Measurements from ENCODE around the gene PDIA2. TPM values are rescaled to one million over a fixed set of nuclear protein-coding genes. Genes with fewer than 3 reads are reported as not detected.

PDIA2 gene
- total RNA-seq, 1 experiment from 2014 or later, result not detected

DNA sequence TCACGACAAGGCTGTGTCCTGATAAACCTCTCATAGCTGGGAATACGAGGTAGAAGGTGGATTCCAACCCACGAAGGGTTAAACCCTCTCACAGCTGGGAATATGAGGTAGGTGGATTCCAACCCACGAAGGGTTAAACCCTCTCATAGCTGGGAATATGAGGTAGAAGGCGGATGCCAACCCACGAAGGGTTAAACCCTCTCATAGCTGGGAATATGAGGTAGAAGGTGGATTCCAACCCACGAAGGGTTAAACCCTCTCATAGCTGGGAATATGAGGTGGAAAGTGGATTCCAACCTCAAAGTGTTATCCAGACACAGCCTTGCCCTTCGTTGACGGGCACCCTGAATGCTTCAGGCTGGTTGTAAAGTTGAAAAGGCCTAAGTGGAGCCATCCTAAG lies 38.6 kb downstream of the PDIA2 start:
- BruUV-seq (replicated peaks), result no TSS peak
- H3K36me3 Mint-ChIP-seq (ENCODE audit: insufficient read depth, unreplicated experiment), result peaks cover 37% of the 10 kb centered on the region
- peaks cover 28% of the 10 kb centered on the region for H3K4me1 Mint-ChIP-seq (ENCODE audit: low read depth, unreplicated experiment)
- CTCF ChIA-PET, result interaction anchor here (0.6 kb wide), 1 partner anchor 268 kb away, joined by 7 read pairs; the partner anchor contains the start of genes POLR3K and SNRNP25
- no peaks in the 10 kb centered on the region for H3K9me3 Mint-ChIP-seq (ENCODE audit: low read depth, unreplicated experiment)
- intact Hi-C loops (cut with micrococcal nuclease; ENCODE audit: unreplicated experiment), result no loop called here
- no peak overlapping the region for H3K27ac Mint-ChIP-seq (ENCODE audit: unreplicated experiment)
- DNase-seq, result no peak
- H3K4me3 Mint-ChIP-seq (ENCODE audit: low read depth, unreplicated experiment), result no peak overlapping the region
- no peaks in the 10 kb centered on the region for H3K27me3 Mint-ChIP-seq (ENCODE audit: unreplicated experiment)
- no peak for TF ChIP-seq CTCF (IDR thresholded peaks at IDR 0.05; ENCODE audit: unreplicated experiment)

DNA sequence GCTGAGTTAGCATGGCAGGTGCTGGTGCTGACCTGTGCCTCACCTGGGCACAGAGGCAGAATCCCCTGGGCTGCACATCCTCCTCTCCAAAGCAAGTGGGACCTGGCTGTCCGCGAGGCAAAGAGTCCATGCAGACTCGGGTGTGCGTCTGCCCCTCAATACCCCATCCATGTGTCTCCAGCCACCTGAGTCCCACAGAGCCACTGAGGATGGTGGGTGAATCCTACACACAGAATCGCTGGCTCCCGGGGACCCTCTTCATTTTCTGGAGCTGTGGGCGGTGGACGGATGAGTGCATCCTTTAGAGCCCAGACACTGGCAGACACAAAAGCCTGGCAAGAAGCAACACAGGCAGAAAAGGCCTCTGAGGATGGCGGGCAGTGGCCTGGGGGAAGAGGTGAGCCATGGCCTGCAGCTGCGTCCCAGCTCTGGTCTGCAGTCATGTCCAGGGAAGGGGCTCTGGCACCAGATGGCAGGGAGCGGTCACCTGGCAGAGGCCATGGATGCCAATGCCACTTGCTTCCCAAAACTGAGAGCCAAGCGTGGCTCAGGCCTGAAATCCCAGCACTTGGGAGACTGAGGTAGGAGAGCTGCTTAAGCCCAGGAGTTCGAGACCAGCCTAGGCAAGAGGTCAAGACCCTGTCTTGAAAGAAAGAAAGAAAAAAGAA lies 39.6 kb downstream of the PDIA2 start:
- CTCF ChIA-PET, result interaction anchor here (0.6 kb wide), 1 partner anchor 123 kb away, joined by 4 read pairs; no protein-coding TSS in a partner anchor
- H3K27ac Mint-ChIP-seq (ENCODE audit: unreplicated experiment), result no peak overlapping the region
- DNase-seq, result no peak
- H3K27me3 Mint-ChIP-seq (ENCODE audit: unreplicated experiment), result no peaks in the 10 kb centered on the region
- no peak overlapping the region for H3K4me3 Mint-ChIP-seq (ENCODE audit: low read depth, unreplicated experiment)
- H3K9me3 Mint-ChIP-seq (ENCODE audit: low read depth, unreplicated experiment), result no peaks in the 10 kb centered on the region
- TF ChIP-seq CTCF (IDR thresholded peaks at IDR 0.05; ENCODE audit: unreplicated experiment), result no peak
- peaks cover 44% of the 10 kb centered on the region for H3K36me3 Mint-ChIP-seq (ENCODE audit: insufficient read depth, unreplicated experiment)
- no TSS peak for BruUV-seq (replicated peaks)
- intact Hi-C loops (cut with micrococcal nuclease; ENCODE audit: unreplicated experiment), result no loop called here
- peaks cover 28% of the 10 kb centered on the region for H3K4me1 Mint-ChIP-seq (ENCODE audit: low read depth, unreplicated experiment)

GRCh38 chr16:324201-324450 lies 41.2 kb downstream of the PDIA2 start:
- no peak for TF ChIP-seq CTCF (IDR thresholded peaks at IDR 0.05; ENCODE audit: unreplicated experiment)
- no TSS peak for BruUV-seq (replicated peaks)
- Mint-ChIP-seq H3K36me3 (ENCODE audit: insufficient read depth, unreplicated experiment) (peaks cover 37% of the 10 kb centered on the region), H3K27me3 (ENCODE audit: unreplicated experiment) (no peaks in the 10 kb centered on the region), H3K4me3 (ENCODE audit: low read depth, unreplicated experiment) (no peak overlapping the region), H3K4me1 (ENCODE audit: low read depth, unreplicated experiment) (peaks cover 28% of the 10 kb centered on the region), H3K9me3 (ENCODE audit: low read depth, unreplicated experiment) (no peaks in the 10 kb centered on the region), H3K27ac (ENCODE audit: unreplicated experiment) (peak overlapping the region; percentile 23)
- intact Hi-C loops (cut with micrococcal nuclease; ENCODE audit: unreplicated experiment), result no loop called here
- no peak for DNase-seq
- CTCF ChIA-PET, result interaction anchor here (0.6 kb wide), 1 partner anchor 15 kb away, joined by 3 read pairs; no protein-coding TSS in a partner anchor

DNA sequence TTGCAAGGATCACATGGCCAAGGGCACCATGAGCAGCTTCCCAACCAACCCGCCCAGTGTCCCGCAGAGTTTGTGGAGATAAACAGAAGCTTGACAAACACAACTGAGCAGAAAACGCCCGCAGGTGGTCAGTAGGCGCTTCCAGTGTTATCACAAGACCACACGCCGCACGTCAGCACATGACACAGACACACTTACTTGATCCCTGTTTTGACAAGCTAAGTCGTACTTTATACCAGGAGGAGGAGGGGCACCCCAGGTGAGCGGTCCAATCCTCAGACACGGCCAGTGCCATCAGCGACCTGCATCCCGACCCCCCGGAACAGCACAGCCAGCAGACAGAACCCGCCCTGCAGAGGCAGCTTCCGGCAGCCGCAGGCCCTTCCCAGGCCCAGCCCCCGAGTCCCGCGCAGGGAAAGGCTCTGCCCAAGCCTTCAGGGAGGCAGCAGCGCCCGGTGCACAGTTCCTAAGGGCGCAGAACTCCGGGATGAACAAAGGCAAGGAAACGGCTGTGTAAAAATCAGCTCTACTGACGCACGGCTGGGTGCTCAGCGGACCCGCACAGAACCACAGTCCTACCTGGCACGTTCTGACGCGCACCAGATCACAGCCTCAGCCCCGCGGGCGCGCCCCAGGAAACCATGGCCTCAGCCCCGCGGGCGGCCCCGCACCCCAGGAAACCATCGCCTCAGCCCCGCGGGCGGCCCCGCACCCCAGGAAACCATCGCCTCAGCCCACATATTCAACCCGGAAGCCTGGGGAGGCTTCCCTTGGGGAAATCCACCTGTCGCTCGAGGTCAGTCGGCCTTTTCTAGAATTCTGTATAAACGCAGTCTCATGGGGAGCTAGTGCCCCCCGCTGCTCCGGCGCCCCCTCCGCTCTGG lies 41.7 kb downstream of the PDIA2 start:
- BruUV-seq (replicated peaks), result no TSS peak
- H3K9me3 Mint-ChIP-seq (ENCODE audit: low read depth, unreplicated experiment), result no peaks in the 10 kb centered on the region
- CTCF ChIA-PET, result interaction anchor here (0.5 to 0.6 kb wide), 2 partner anchors 15 to 91 kb away, joined by 3 to 4 read pairs; no protein-coding TSS in a partner anchor
- peaks cover 37% of the 10 kb centered on the region for H3K36me3 Mint-ChIP-seq (ENCODE audit: insufficient read depth, unreplicated experiment)
- peak overlapping the region; percentile 23 for H3K27ac Mint-ChIP-seq (ENCODE audit: unreplicated experiment)
- H3K27me3 Mint-ChIP-seq (ENCODE audit: unreplicated experiment), result no peaks in the 10 kb centered on the region
- H3K4me3 Mint-ChIP-seq (ENCODE audit: low read depth, unreplicated experiment), result no peak overlapping the region
- no peak for TF ChIP-seq CTCF (IDR thresholded peaks at IDR 0.05; ENCODE audit: unreplicated experiment)
- peaks cover 24% of the 10 kb centered on the region for H3K4me1 Mint-ChIP-seq (ENCODE audit: low read depth, unreplicated experiment)
- DNase-seq, result no peak
- intact Hi-C loops (cut with micrococcal nuclease; ENCODE audit: unreplicated experiment), result no loop called here

All from Calu3 (cell line).